Activated effector memory CD4-positive, alpha-beta T cell treated with Interleukin-2 at 50 U/mL for 16 hours (primary cell): ENCODE data around the gene MED19.
"Not testable (repeated sequence)": the region's sequence is repeated elsewhere in the genome, so short reads cannot be mapped to it uniquely, and the experiment has no call there.

ENCODE experiments used
- DNase-seq: peaks from one replicate; pipeline ENCODE4 v3.0.0-alpha.2; 2020

MED19 gene, protein sequence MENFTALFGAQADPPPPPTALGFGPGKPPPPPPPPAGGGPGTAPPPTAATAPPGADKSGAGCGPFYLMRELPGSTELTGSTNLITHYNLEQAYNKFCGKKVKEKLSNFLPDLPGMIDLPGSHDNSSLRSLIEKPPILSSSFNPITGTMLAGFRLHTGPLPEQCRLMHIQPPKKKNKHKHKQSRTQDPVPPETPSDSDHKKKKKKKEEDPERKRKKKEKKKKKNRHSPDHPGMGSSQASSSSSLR

DNA sequence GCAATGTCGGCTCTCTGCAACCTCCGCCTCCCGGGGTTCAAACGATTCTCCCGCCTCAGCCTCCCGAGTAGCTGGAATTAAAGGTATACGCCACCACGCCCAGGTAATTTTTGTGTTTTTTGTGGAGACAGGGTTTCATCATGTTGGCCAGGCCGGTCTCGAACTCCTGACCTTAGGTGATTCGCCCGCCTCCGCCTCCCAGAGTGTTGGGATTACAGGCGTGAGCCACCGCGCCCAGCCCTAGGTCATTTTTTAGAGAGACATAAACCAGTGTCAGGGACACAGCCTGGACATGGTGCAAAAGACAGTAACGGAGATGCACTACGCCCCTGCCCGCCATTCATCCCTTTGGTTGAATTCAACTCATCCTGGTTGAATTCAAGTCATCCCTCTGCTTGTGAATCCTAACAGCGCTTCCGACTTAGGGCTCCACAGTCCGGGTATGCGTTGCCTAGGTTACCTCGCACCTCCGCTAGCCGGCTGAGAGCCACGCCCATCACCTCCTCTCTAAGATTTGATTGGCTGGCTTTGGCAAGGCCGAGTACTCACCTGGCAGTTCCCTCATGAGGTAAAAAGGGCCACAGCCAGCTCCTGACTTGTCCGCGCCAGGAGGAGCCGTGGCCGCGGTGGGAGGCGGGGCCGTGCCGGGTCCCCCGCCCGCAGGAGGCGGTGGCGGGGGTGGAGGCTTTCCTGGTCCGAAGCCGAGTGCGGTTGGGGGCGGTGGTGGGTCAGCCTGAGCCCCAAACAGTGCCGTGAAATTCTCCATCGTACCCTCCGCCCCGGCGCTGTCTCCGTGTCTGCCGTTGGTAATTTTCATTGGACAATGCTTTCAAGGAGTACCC lies at the start of gene MED19:
MED19 (minus strand) TSS at position 802 of the 842 bp plus-strand sequence; CDS start at position 766, 36 bp downstream.
- no peak for DNase-seq

DNA sequence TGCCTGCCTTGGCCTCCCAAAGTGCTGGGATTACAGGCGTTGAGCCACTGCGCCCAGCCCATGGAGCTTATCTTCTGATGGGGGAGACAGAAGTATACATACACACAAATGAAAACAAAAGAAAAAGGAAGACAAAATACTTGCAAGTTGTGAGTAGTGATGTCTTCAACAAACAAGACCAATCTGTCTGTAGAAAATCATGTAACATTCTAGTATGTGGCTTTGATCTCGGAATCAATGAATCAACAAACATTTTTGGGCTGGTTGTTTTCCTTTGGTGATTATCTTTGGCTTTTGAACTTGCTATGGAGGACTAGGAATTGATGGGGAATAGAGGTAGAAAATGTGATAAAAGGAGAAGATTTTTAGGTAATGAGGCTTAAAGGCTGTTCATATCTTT lies 46.2 kb upstream of the MED19 start:
- DNase-seq, result no peak

DNA sequence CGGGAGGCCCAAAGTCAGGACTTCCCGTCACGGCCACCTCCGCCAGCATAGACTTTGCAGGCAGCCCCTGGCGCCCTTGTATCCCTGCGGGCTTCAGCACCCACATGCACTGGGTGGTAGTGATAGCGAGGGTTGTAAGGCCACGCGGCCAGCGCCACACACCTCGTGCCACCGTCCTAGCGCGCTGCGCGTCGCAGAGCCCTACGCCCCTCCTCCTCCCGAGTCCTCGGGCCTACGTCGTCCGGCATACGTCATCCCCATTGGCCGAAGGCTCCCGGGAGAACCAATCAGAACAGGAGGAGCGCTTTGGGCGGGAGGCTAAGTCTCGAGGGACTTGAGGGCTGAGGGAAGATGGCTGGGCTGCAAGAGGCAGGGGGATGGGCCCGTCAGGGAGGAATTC lies 40.9 kb upstream of the MED19 start:
- no peak for DNase-seq

DNA sequence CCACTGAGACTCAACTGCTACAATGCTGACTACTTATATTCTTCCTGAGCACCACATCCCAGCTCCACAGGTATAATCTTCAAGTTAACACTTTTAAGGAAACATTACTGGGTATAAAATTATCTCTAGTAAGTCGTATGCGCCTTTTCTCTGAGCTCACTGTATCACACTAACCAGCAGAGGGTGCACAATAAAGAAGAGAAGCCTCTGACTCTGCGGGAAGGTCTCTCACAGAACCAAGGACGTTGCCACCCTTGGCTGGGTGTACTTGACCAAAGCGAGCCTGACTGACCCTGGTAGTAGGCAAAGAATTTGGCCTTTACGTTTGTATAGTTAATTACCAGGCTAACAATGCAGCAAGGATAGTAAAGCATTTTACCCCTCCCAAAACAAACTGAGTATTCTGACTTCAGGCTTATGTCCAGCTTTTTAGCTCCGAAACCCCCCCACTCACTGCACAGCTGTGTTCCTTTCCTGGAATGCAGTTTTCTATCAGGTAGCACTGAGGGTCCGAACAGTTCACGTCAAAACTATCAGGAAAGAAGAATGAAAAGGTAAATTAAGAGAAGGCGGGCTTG lies 39.8 kb upstream of the MED19 start, which contains the start of gene BTBD18:
BTBD18 (minus strand) TSS at position 144 of the 578 bp plus-strand sequence. CDS start 631 bp downstream, outside the sequence.
- no peak for DNase-seq

DNA sequence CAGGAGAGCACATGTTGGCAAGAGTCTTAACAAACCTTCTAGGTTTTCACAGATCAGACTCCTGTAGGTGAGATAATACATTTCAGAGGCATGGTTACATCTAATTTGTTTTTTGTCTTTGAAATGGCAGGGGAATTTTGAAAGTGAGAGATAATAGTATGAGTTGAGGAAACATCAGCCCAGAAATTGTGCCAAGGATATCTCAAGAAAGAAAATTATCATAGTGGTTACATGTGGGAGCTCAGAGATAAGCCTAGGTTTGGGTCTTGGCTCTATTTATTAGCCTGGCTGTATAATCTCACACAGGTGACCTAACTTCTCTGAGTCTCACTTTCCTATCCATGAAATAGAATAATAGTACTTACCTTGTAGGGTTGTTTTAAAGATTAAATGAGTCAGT lies 39.2 kb upstream of the MED19 start:
- DNase-seq, result no peak

DNA sequence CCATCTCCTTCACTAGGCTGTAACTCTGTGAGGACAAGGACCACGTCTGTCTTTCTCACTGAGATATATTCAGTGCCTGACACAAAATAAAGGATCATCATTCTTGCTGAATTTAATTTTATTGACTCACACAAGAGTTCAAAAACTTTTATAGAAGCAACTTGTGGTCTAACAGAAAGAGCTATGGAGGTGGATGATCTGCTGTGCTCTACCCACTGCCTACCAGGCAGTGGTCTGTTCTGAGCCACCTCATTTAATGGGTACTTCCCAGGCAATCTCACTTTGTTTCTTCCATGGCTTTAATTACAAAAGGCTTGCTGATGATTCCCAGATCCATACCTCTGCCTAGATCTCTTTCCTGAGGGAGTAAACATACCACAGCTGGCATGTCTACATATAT lies 34.9 kb upstream of the MED19 start:
- DNase-seq, result no peak

DNA sequence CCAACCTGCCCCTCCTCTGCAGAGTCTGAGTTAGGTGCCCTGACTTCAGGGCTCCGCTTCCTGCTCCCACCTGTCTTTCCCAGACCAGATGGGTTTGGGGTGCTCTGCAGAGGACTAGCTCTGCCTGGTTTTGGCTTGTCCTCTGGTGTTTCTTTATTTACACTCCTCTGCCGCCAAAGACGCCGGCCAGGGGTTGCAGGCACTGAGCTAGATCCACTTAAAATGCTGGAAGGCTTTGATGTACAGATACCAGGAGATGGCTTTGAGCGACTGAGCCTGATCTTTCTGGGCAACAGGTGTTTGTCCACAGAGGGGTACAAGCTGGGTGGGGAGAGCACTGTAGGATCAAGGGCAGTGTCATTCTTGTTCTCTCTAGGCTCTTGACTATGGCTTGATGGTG lies 33.2 kb upstream of the MED19 start:
- no peak for DNase-seq

DNA sequence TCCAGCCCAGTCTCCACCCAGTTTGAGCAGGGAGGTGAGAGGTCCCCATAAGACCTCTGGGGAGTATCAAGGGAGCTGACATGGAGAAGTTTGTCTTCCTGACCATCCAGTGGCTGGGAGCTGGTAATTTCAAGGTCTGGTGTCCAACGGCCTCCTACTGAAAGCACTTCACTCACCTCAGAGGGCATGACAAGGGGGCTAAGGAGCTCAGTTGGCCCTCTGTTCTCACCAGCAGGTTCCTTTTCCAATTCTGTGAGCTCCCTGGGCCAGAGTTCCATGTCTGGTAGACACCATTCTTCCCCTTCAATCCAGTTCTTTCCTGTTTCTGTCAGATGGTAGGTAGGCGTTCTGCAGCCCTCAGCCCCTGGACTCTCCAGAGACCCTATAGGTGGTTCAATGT lies 32.3 kb upstream of the MED19 start:
- no peak for DNase-seq

DNA sequence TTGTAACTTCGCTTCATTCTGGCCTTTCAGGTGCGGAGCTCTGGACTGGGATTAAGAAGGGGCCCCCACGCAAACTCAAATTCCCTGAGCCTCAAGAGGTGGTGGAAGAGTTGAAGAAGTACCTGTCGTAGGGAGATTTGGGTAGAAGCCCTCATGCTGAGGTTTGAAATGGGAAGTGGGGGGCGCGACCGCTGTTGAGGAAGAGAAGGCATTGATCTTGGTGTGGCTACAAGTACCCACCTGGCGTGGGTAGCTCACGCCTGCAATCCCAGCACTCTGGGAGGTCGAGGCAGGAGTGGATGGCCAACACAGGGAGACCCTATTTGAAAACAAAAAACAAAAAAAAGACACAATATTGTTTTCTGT lies 30.1 kb upstream of the MED19 start:
- no peak for DNase-seq

DNA sequence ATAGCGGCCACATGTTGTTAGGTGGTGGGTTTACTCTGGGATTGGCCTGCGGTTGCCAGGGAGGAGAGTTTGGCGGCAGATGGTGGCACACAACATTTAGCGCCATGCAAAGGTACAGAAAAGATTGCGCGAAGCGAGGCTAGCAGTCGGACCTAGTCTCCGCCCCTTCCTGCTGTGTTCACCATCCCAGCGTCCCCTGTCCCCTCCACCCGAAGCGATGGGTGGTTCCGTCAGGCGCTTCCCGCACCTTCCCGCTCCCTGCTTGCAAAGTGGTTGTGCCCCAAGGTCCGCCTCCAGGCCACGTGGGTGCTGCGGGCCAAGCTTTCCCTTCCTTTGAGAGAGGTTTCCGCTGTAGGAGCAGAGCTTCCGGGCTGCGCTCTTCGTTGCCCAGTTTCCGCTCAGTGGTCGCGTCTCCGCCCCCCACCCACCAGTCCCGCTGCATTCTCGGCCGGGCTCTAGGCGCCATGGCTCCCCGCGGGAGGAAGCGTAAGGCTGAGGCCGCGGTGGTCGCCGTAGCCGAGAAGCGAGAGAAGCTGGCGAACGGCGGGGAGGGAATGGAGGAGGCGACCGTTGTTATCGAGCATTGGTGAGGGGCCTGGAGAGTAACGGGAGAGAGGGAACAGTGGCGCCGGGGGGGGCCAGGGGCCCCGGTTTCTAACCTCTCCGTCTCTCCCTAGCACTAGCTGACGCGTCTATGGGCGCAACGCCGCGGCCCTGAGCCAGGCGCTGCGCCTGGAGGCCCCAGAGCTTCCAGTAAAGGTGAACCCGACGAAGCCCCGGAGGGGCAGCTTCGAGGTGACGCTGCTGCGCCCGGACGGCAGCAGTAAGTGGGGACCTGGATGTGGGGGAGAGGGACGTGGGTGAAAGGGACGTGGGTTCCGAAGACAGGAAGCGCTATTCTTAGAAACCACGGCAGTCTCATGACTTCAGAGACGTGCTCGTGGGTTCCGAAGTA lies 29.4 kb upstream of the MED19 start, which contains the start of gene SELENOH:
SELENOH (plus strand) TSS at position 360 of the 955 bp plus-strand sequence; CDS start at position 465, 105 bp downstream.
- peak; percentile 89 for DNase-seq

DNA sequence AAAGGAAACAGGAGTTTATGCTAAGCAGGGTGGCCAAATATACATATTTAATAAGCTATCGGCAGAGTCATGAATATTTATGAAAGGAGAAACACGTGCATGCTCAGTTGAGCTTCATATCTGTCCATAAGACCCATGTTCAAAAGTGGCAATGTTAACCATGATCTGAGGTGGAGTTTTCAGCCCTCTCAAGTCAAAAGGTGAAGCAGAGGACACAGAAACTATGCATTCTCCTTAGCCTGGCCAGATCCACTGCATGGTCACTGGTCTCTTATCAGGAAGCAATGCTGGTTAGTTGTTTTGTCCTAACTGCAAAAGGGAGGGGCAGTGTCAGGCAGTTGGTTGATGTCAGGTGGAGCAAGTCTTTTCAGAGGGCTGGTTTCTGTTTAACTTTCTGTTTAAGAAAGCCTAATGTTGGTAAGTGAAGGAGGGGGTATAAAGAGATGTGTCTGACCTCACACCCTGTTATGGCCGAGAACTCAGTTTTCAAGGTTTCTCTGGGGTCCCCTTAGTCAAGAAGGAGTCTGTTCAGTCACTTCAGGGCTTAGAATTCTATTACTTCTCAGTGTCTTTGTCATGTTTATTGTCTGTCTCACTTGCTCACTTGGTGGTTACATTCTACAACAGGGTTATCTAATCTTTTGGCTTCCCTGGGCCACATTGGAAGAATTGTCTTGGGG lies 23.7 kb upstream of the MED19 start:
- DNase-seq, result no peak

DNA sequence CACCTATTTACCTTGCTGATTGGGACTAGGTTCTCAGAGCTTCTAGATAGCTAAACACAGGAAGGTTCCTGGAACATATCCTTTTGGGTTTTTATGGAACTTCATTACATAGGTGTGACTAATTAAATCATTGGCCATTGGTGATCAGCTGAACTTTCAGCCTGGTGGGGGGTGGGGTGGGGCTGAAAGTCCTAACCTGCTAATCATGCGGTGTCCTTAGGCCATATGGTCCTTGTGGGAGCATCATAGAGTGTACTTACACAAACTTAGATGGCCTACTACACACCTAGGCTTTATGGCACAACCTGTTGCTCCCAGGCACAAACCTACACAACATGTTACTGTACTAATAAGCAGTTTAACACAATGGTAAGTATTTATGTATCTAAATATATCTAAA lies 20.6 kb upstream of the MED19 start:
- no peak for DNase-seq

DNA sequence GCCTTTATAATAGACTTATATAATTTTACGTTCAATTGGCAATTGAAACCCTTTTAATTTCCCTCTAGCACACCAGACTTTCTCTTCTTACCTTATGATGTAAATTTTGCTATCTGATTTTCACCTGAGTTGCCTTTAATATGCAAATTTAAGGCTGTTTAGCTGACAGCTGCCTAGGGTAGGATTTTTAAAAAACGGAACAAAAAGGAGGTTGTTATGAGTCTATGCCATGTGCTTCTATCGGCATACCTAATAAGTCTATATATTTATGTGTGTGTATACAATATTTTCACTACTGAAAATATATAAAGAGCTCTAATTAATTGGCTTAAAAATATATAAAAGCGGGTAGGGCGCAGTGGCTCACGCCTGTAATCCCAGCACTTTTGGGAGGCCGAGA lies 17.5 kb upstream of the MED19 start:
- no peak for DNase-seq

DNA sequence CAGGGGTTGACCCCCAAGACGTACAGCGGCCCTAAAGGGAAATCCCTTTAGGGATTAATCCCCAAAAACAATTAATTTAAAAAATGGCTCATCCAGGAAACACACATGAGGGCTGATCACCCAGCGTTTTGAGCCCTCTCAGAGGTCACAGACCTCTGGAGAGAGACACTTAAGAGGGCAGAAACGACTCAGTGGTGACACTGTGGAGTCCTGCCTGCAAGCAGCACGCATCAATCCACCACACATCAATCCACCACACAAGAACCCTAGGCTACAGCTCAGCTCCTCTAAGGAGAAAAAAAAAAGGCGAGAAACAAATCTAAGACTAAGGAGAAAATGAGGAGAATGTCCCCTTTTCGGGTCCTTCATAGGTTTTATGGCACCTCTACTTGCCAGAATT lies 16.8 kb upstream of the MED19 start:
- no peak for DNase-seq

DNA sequence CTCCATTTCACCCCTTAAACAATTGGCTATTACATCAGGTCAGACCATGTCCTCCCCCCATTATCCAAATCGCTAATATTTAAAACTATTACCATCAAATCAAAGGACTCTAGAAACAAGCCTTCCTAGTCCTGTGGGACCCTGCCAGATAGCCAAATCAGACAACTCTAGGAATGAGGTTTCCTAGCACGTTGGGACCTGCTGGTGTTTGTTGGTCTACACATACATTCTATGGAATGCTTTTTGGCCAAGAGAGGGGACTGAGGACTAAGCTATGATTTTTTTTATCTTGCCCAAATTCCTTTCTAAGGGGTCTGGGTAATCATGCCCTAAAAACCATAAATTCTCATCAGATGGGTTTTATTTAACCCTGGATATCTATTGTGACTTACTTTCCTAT lies 15.2 kb upstream of the MED19 start:
- no peak for DNase-seq

DNA sequence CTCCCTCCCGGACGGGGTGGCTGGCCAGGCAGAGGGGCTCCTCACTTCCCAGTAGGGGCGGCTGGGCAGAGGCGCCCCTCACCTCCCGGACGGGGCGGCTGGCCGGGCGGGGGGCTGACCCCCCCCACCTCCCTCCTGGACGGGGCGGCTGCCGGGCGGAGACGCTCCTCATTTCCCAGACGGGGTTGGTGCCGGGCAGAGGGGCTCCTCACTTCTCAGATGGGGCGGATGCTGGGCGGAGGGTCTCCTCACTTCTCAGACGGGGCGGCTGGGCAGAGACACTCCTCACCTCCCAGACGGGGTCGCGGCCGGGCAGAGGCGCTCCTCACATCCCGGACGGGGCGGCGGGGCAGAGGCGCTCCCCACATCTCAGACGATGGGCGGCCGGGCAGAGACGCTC lies 4.7 kb upstream of the MED19 start:
- DNase-seq, result not testable (repeated sequence)

DNA sequence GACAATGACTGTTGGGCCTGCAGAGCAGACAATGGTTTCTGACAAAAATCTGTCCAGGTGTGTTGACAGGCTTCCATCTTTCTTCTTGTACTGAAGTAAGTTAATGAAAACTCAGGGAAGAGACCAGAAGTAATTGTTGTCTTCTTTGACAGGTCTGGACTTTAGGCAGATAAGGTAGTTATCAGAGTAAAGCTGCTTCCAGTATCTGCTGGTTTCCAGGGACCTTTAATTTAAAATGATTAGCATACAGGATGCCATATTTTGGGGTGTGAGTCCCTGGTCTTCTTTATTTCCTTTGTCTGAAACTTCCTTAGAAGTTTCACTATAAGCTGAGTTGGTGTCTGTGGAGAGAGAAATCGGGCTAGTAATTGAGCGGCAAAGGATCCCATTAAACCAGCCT lies 1.8 kb upstream of the MED19 start:
- no peak for DNase-seq

DNA sequence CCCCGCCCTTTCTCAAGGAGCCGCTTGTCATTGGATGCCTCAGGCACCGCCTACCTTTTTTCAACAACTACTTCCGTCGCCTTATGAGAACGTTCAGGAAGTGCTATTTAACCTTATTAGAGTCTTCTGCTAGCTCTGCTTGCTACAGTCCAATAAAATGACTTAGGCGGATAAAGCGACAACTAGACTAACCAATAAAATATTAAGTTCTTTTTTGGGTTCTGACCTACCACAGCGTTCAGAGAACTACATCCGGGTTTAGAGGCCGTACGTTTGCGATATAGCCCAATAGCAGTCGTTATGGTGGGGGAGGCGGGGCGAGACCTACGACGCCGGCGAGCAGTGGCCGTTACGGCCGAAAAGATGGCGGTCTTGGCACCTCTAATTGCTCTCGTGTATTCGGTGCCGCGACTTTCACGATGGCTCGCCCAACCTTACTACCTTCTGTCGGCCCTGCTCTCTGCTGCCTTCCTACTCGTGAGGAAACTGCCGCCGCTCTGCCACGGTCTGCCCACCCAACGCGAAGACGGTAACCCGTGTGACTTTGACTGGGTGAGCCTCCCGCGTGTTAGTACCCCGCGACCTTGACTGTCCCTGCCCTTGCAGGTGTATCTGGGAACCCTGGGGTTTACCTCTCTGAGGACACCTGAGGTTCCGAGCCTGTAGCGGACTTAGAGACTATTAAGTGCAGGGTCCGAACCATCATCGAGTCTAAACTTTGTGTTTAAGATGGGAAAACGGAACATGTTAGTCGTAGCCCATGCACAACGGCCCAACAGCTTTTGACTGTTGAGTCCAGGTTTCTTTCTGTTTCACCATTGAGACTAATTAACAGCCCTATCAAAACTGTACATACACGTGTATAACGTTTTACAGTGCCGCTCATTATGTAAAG lies 488 bp upstream of the MED19 start, which contains the start of gene TMX2:
TMX2 (plus strand) TSS at position 338 of the 895 bp plus-strand sequence; CDS start at position 364, 26 bp downstream.
- peak; percentile 84 for DNase-seq

DNA sequence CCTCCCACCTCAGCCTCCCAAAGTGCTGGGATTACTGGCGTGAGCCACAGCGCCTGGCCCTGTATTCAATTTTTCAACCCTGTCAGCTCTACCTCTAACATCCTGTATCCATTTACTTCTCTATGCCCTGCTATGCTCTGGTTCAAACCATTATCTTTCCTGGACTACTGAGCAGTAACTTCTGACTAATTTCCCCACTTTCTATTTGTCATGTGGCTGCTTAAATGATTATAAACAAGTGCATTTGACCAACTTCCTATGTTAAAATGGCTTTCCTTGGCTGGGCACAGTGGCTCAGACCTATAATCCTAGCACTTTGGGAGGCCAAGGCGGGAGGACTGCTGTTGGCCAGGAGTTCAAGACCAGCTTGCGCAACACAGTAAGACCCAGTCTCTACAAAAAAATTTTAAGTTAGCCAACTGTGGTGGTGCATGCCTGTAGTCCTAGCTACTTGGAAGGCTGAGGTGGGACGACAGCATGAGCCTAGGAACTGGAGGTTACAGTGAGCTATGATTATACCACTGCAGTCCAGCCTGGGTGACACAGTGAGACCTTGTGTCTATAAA lies 2.1 kb downstream of the MED19 start:
- DNase-seq, result no peak

DNA sequence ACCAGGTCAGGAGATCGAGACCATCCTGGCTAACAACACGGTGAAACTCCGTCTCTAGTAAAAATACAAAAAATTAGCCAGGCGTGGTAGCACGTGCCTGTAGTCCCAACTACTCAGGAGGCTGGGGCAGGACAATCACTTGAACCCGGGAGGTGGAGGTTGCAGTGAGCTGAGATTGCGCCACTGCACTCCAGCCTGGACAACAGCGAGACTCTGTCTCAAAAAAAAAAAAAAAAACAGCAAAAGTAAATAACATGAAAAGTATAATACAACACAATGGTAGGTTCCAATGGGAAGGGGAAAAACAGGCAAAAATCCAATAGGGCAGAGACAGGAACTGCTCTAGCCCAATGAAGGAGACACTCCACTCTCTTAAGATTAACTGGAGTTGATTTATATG lies 6.6 kb downstream of the MED19 start:
- not testable (repeated sequence) for DNase-seq

DNA sequence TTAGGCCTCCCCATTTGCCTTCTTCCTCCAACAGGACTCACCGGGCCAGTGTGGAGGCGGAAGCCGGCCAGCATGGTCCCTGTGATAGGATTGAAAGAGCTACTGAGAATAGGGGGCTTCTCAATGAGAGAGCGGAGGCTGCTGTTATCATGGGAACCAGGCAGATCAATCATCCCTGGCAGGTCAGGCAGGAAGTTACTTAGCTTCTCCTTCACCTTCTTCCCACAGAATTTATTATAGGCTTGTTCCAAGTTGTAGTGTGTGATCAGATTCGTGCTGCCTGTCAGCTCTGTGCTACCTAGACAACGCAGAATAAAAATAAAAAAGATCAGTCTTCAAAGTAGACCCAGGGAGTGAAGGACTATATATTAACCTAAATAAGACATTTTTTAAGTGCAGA lies 7.1 kb downstream of the MED19 start:
- no peak for DNase-seq
